B cell (primary cell): ENCODE data around the gene HAND2.

ENCODE experiments used
- EZH2 ChIP-seq: IDR thresholded peaks from 2 replicates; pipeline ENCODE4 v1.6.1; 2012; ENCODE audit warnings: borderline replicate concordance, low read depth, mild to moderate bottlenecking, moderate library complexity, low read length; ENCODE audit not compliant: insufficient read depth, poor library complexity, severe bottlenecking
- TF ChIP-seq, protein P1 (sequence below): fragments of 200-600 bp; IDR thresholded peaks from one replicate; pipeline ENCODE4 v1.8.0; 2022; ENCODE audit warnings: antibody characterized with exemption, mild to moderate bottlenecking

DNA sequence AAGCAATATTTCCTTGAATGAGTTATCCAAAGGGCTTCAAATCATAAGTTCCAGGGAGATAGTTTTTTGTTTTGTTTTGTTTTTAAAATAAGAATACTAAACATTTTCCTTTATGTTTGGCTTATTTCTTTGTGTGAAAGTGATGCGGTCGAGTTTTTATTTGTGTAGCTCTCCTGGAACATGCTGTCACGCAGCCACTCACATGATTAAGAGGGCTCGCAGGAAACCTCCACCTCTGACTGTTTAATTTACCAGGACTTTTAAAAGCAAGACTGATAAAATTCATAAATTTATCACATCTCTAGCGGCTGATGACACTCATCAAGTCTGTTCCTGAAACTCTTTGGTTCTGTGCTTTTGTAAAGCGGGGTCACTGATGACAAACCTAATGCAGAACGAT lies 48.9 kb upstream of the HAND2 start:
- no peak for TF ChIP-seq EZH2
- TF ChIP-seq, protein P1, sequence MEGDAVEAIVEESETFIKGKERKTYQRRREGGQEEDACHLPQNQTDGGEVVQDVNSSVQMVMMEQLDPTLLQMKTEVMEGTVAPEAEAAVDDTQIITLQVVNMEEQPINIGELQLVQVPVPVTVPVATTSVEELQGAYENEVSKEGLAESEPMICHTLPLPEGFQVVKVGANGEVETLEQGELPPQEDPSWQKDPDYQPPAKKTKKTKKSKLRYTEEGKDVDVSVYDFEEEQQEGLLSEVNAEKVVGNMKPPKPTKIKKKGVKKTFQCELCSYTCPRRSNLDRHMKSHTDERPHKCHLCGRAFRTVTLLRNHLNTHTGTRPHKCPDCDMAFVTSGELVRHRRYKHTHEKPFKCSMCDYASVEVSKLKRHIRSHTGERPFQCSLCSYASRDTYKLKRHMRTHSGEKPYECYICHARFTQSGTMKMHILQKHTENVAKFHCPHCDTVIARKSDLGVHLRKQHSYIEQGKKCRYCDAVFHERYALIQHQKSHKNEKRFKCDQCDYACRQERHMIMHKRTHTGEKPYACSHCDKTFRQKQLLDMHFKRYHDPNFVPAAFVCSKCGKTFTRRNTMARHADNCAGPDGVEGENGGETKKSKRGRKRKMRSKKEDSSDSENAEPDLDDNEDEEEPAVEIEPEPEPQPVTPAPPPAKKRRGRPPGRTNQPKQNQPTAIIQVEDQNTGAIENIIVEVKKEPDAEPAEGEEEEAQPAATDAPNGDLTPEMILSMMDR, result no peak
